Fibroblast of lung (primary cell): ENCODE measurements around the gene PIGC. TPM values are rescaled to one million over a fixed set of nuclear protein-coding genes. Genes with fewer than 3 reads are reported as not detected.

Experiments
- DNase-seq, 2 donors: peaks; one replicate each; pipeline versions ENCODE4 v3.0.0 to v3.0.0-alpha.2; 2010; ENCODE audit warnings: low read depth in 2 of 2
- H2AFZ ChIP-seq: 2 replicates; pipeline ENCODE4 v1.5.1; 2012; ENCODE audit warnings: low read length, control low read depth, inconsistent platforms
- H3K27ac ChIP-seq: 2 replicates; pipeline ENCODE4 v1.5.1; 2011; ENCODE audit warnings: low read length, control low read depth; ENCODE audit not compliant: insufficient read depth
- H3K27me3 ChIP-seq: 2 replicates; pipeline ENCODE4 v1.5.1; 2011; ENCODE audit warnings: mild to moderate bottlenecking, low read length; ENCODE audit not compliant: control insufficient read depth, insufficient read depth
- H3K36me3 ChIP-seq: 2 replicates; pipeline ENCODE4 v1.5.1; 2011; ENCODE audit warnings: low read length; ENCODE audit not compliant: control insufficient read depth, insufficient read depth
- H3K4me1 ChIP-seq: 2 replicates; pipeline ENCODE4 v1.5.1; 2011; ENCODE audit warnings: low read length; ENCODE audit not compliant: control insufficient read depth, insufficient read depth; ENCODE audit errors: extremely low read depth
- H3K4me2 ChIP-seq: 2 replicates; pipeline ENCODE4 v1.5.1; 2011; ENCODE audit warnings: low read length, control low read depth; ENCODE audit not compliant: insufficient read depth; ENCODE audit errors: extremely low read depth
- H3K4me3 ChIP-seq, 4 experiments: fragments of 200-600 bp in 1 of 4; sonication (generic) in 1 of 4; replicated peaks in 1 of 4; 2 replicates each; pipeline ENCODE4 v1.5.1; 2011 to 2016; ENCODE audit warnings: low read length in 4 of 4, low read depth in 3 of 4, mild to moderate bottlenecking in 3 of 4, control low read depth in 2 of 4, inconsistent platforms in 1 of 4, mixed read lengths in 1 of 4; ENCODE audit not compliant: insufficient read depth in 1 of 4; ENCODE audit errors: control extremely low read depth in 1 of 4
- H3K79me2 ChIP-seq: 2 replicates; pipeline ENCODE4 v1.5.1; 2012; ENCODE audit warnings: mild to moderate bottlenecking, low read length, inconsistent platforms; ENCODE audit not compliant: control insufficient read depth, insufficient read depth
- H3K9ac ChIP-seq: 2 replicates; pipeline ENCODE4 v1.5.1; 2011; ENCODE audit warnings: mild to moderate bottlenecking, low read length, control low read depth; ENCODE audit not compliant: insufficient read depth
- H3K9me3 ChIP-seq: 2 replicates; pipeline ENCODE4 v1.5.1; 2012; ENCODE audit warnings: low read depth, low read length; ENCODE audit not compliant: control insufficient read depth, insufficient read depth
- H4K20me1 ChIP-seq: 2 replicates; pipeline ENCODE4 v1.5.1; 2011; ENCODE audit warnings: low read length; ENCODE audit not compliant: control insufficient read depth, insufficient read depth; ENCODE audit errors: extremely low read depth
- EZH2 ChIP-seq: IDR thresholded peaks from 2 replicates; pipeline ENCODE4 v1.5.1; 2012; ENCODE audit warnings: low read length, control low read depth, mild to moderate bottlenecking; ENCODE audit errors: missing control alignments
- polyA plus RNA-seq, 2 donors: library from polyadenylated mRNA; depleted of rRNA in 1 of 2; stranded (reverse) in 1 of 2; unstranded in 1 of 2; fragments of >200 nt; gene quantifications; 2 replicates each; pipeline ENCODE4 v1.2.1, GENCODE V29; 2011 to 2012; ENCODE audit warnings: missing spikeins in 1 of 2
- total RNA-seq: library from RNA; depleted of rRNA; stranded (reverse); fragments of >200 nt; gene quantifications from 2 replicates; pipeline ENCODE4 v1.2.1, GENCODE V29; 2014
- TF ChIP-seq, protein P1 (sequence below), 2 donors: IDR thresholded peaks in 1 of 2; conservative IDR thresholded peaks in 1 of 2; 1 replicate in 1 of 2; 2 replicates in 1 of 2; pipeline ENCODE4 v1.5.1; 2011 to 2012; ENCODE audit warnings: low read length in 2 of 2, control low read depth in 1 of 2, inconsistent platforms in 1 of 2, low read depth in 1 of 2, mild to moderate bottlenecking in 1 of 2

PIGC gene
- total and polyA plus RNA-seq, 2 donors (not counting 1 experiment from before 2014, with no cell fraction given): 20.3 to 28.9 TPM

DNA sequence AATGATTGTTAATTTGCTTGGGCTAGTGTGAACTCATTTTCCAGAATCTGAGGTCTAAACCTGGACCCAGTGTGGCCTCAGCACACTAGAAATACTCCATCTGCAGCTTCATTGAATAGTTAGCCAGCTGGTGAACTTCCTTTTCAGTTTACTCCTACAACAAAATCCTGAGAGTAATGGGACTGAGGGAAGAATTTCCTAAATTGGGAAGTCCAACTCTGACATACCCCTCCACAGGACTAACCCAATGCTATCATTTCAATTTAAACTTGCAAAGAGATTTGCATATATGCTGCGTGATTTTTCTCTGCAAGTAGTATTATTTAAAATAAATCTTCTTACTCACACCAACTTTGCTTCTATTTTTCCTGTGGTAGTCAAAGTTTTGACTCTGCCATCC lies 27.8 kb upstream of the PIGC start:
- DNase-seq: no peak
- Histone ChIP-seq H3K27me3 (no peaks in the 10 kb centered on the region), H4K20me1 (no peaks in the 10 kb centered on the region), H3K36me3 (no peaks in the 10 kb centered on the region), H3K9ac (no peak overlapping the region), H3K4me2 (no peak overlapping the region), H2AFZ (no peak overlapping the region), H3K79me2 (no peaks in the 10 kb centered on the region), H3K4me1 (no peaks in the 10 kb centered on the region), H3K9me3 (no peaks in the 10 kb centered on the region), H3K27ac (no peak overlapping the region), H3K4me3 (no peak overlapping the region)
- no peak for TF ChIP-seq EZH2
- TF ChIP-seq, protein P1, sequence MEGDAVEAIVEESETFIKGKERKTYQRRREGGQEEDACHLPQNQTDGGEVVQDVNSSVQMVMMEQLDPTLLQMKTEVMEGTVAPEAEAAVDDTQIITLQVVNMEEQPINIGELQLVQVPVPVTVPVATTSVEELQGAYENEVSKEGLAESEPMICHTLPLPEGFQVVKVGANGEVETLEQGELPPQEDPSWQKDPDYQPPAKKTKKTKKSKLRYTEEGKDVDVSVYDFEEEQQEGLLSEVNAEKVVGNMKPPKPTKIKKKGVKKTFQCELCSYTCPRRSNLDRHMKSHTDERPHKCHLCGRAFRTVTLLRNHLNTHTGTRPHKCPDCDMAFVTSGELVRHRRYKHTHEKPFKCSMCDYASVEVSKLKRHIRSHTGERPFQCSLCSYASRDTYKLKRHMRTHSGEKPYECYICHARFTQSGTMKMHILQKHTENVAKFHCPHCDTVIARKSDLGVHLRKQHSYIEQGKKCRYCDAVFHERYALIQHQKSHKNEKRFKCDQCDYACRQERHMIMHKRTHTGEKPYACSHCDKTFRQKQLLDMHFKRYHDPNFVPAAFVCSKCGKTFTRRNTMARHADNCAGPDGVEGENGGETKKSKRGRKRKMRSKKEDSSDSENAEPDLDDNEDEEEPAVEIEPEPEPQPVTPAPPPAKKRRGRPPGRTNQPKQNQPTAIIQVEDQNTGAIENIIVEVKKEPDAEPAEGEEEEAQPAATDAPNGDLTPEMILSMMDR (conservative IDR thresholded peaks at IDR 0.05 in 1 of 2, IDR thresholded peaks at IDR 0.05 in 1 of 2; ENCODE audit: low read depth in 1 of 2, low read length in 2 of 2): no peak

DNA sequence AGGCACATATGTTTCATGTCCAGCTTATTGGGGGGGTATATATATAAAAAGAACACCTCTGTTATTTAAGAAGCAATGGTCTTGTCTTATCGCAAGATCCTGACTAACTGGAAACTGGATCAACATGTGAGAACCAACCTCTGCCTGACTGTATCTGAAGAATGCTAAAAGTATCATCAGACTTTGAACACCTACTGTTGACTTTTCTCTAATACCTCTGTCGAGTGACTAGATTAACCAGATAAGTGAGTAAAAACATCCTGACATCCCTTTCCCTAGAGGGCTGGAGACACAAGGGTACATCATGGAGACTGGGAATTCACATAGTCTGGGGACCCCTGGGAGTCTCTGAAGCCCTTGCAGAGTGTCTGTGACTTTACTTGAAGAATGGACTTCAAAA lies 26.3 kb upstream of the PIGC start:
- Histone ChIP-seq H3K9ac (no peak overlapping the region), H3K27ac (no peak overlapping the region)

DNA sequence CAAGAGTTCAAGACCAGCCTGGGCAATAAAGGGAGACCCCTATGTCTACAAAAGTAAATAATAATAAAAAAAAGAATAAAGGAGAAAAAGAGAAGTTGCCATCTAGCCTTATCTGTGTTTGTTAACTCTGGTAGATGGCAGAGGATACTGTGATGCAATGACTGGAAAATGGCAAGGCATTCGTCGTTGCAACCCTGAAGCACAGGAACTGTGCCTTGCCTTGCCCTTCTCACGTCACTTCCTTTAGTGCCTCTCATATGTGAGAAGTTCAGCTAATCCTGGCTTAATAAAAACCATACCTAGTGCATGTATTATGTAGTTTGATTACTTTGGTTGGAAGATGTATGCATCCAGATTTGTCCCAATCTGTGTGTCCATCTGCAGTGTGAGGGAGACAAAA lies 25.8 kb upstream of the PIGC start:
- Histone ChIP-seq H3K4me2 (no peak overlapping the region), H3K9ac (no peak overlapping the region), H3K27me3 (no peaks in the 10 kb centered on the region), H3K4me3 (no peak overlapping the region), H3K4me1 (no peaks in the 10 kb centered on the region), H3K36me3 (no peaks in the 10 kb centered on the region), H2AFZ (no peak overlapping the region), H3K27ac (no peak overlapping the region), H3K9me3 (no peaks in the 10 kb centered on the region), H4K20me1 (no peaks in the 10 kb centered on the region), H3K79me2 (no peaks in the 10 kb centered on the region)
- no peak for TF ChIP-seq EZH2
- TF ChIP-seq, protein P1 (conservative IDR thresholded peaks at IDR 0.05 in 1 of 2, IDR thresholded peaks at IDR 0.05 in 1 of 2; ENCODE audit: low read depth in 1 of 2, low read length in 2 of 2): no peak
- no peak for DNase-seq

More for the DNA sequence above, 26.3 kb upstream of the PIGC start:
- DNase-seq: no peak
- Histone ChIP-seq H3K79me2 (no peaks in the 10 kb centered on the region), H3K4me3 (no peak overlapping the region), H3K9me3 (no peaks in the 10 kb centered on the region), H3K27me3 (no peaks in the 10 kb centered on the region), H3K36me3 (no peaks in the 10 kb centered on the region), H2AFZ (no peak overlapping the region), H3K4me2 (no peak overlapping the region), H4K20me1 (no peaks in the 10 kb centered on the region), H3K4me1 (no peaks in the 10 kb centered on the region)
- TF ChIP-seq EZH2: no peak
- TF ChIP-seq, protein P1 (conservative IDR thresholded peaks at IDR 0.05 in 1 of 2, IDR thresholded peaks at IDR 0.05 in 1 of 2; ENCODE audit: low read depth in 1 of 2, low read length in 2 of 2): no peak
